ENCODE data around the gene WWTR1.

The WWTR1 gene

DNA sequence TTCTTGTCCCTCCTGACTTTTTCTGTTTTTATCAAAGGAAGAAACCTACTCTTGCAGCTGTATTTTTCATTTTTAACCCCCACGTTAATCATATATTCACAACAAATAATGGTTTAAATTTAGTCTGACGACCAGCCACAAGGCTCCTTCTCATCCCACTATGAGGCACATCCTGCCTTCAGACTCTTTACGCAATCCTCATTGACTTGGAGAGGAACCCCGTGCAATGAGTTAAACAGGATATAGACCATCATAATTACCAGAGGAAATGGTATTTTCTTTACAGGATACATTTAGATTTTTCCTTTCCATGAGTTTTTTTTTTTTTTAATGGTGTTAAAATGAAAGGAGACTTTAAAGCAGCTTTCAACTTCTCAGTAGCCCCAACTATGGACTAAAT, 68.5 kb downstream of the WWTR1 start:
- no peak for DNase-seq

DNA sequence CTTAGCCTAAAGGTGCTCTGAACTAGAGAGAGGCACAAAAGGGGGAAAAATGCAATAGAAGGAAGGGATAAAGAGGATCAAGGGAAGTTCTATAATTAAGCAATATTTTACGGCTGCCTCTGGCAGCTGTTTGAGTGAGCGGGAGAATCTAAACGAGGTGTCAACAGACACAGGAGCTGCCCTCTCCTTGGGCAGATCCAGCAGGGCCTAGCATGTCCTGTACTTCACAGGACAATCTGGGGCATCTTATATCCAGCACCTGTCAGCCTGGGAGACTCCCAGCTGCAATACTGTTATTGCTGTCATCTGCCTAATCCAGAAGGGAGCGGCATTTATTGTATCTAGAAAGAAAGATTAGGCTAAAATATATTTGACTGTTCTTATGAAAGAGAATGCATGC, 68.9 kb downstream of the WWTR1 start:
- no peak for DNase-seq

GRCh38 chr3:149587383-149587782, 70.4 kb downstream of the WWTR1 start:
- no peak for DNase-seq

GRCh38 chr3:149586871-149587270, 71.0 kb downstream of the WWTR1 start:
- DNase-seq: no peak

GRCh38 chr3:149585401-149585726, 72.5 kb downstream of the WWTR1 start:
- DNase-seq: no peak

GRCh38 chr3:149583921-149584635, 73.7 kb downstream of the WWTR1 start:
- no peak for DNase-seq

DNA sequence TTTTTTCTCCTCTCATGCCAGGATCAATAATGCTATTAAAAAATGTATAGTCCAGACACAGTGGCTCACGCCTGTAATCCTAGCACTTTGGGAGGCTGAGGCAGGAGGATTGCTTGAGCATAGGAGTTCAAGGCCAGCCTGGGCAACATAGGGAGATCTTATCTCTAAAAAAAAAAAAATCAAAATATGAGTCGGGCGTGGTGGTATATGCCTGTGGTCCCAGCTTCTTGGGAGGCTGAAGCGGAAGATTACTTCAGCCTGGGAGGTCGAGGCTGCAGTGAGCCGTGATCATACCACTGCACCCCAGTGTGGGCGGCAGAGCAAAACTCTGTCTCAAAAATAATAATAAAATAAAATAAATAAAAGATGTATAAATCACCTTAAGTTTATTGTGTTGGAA, 75.4 kb downstream of the WWTR1 start:
- DNase-seq: no peak

GRCh38 chr3:149581681-149582370, 76.0 kb downstream of the WWTR1 start:
- no peak for DNase-seq

DNA sequence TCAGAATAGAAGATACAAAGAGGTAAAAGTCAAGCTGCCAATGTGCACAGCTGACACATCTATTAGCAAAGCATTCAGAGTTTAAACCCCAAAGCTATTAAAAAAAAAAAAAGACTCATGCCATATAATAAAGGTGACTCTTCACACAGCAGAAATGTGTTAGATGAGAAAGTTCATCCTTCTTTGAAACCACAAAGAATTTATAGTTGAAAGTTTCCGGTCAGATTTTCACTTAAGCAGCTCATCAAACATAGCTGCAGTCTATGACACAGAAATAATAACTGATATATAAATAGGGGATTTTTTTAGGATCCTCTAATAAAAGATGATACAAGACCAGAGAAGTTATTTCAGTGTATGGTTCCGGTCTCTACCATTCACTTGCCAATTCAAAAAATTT, 76.6 kb downstream of the WWTR1 start:
- DNase-seq: no peak

DNA sequence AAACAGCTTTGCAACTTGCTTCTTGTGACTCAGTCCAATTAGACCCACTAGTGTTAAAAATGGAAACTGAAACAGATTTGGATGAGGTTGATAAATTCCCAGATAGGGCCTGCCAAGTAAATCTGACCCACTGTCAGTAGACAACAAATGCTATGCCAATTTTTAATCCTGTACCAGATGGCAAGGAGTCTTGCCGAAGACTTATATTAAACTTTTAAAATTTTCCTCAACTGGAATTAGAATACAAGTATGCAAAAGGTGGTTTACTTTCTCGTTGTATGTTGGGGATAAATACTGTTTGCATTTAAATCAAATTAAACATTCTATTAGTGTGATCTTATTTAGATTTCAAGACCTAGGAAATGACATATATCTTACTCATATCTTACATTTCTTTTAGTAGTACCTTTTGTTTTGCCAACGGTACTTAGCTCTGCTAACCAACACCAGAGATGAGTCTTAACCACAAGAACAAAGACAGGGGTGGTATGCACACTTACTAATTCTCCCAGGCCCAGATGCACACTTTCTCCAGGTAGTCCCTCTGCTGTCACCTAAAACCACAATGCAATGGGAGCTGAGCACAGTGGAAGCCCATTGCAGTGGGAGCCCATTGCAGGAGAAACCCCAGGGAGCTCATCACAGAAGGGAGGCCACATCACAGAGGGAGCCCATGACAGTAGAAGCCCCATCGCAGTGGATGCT, 77.8 kb downstream of the WWTR1 start:
- no peak for DNase-seq

DNA sequence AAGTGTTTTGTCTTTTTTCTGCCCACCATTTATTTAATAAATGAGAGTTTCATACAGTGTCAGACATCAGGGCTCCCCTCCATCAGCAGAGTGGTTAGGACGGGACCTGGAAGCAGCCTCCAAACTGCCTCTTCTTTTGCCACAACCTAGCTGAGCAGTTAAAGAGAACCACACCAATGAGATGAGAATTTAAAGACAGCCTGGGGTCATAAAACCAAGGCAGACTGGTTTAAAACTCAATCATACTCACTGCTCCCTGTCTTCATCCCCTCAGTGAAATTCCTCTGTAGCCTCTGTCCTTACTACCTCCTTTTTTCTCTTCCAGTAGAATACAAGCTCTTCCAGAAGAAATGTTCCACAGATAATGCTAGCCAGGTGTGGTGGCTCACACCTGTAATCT, 78.7 kb downstream of the WWTR1 start:
- no peak for DNase-seq

DNA sequence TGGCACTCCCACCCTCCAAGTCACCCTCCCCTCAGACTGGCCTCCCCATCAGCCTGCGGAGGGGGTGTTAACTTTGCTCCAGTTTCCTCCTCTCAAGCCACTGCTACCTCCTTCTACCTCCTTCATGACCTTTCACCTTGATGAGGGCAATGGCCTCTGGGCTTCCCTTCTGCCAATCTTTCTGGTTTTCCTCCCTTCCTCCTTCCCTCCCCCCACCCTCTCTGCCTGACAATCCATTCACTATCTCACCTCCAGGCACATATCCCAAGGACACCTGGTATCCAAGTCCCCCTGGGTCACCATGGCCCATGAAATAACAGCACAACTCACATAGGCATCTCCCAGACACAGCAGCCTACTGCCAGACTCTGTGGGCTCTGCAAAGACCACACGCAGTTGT, 80.0 kb downstream of the WWTR1 start:
- no peak for DNase-seq

DNA sequence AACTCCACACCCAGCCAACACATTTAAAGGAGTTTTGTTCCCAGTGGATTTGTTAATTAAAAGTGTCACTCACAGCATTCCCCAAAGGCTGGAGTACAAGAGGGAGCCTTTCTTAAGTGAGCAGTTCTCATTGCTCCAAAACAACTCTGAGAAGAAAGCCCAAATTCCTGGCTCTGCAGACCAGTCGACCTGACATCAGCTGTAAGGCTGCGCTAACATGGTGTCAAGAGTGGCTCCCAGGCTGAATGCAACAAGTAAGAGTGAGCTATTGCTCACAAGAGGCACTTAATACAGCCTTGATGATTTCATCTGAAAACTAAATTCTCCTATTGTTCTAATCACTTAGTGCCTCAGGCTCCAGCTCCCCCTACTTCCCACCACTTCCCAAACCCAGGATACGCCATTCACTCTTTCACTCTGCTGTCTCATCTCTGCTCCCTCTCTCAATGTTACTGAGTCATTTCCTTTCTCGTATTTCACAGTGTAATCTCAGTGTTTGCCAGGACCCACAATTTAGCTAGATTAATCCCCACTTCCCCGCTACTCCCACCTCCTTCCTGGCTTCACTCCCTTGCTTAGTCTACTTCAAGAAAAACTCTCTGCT, 81.8 kb downstream of the WWTR1 start:
- no peak for DNase-seq

DNA sequence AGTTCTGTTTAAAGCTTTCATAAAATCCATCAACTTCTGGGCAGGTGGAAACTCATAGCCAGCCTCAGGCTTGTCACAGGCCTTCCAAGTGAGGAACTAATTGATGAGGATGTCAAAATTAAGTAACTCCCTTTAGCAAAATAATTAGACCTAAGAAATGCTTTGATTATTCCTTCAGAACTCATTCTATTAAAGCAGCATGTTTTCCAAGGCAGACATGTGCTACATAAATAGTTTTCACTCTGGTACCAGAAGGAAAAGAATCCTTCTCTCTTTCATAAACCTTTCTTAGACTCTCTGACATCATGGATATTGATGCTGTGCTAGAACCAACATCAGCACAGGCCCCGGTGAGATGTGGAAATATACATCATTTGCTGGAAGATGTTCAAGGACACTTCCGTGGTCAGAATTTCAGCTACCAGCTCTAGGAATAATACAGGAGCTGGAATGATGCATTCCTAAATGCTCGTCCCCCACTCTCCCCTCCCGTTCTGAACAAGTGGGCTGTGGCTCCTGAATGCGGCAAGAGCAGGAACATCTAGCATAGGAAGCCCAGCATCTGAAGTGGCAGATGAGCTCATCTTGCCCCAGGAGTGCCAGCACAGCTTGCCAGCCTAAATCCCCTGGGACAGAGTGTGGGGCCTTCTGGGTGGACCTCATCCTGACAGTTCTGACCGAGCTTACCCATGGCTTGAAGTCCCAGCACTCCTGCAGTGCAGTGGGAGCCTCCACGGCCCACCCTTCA, 82.4 kb downstream of the WWTR1 start:
- no peak for DNase-seq

GRCh38 chr3:149572796-149573414, 84.9 kb downstream of the WWTR1 start:
- no peak for DNase-seq

GRCh38 chr3:149571381-149571780, 86.4 kb downstream of the WWTR1 start:
- DNase-seq: no peak

GRCh38 chr3:149570016-149570415, 87.8 kb downstream of the WWTR1 start:
- DNase-seq: no peak

- DNase-seq: no peak
Observed at GRCh38 chr3:149567381-149567780, 90.4 kb downstream of the WWTR1 start.

DNA sequence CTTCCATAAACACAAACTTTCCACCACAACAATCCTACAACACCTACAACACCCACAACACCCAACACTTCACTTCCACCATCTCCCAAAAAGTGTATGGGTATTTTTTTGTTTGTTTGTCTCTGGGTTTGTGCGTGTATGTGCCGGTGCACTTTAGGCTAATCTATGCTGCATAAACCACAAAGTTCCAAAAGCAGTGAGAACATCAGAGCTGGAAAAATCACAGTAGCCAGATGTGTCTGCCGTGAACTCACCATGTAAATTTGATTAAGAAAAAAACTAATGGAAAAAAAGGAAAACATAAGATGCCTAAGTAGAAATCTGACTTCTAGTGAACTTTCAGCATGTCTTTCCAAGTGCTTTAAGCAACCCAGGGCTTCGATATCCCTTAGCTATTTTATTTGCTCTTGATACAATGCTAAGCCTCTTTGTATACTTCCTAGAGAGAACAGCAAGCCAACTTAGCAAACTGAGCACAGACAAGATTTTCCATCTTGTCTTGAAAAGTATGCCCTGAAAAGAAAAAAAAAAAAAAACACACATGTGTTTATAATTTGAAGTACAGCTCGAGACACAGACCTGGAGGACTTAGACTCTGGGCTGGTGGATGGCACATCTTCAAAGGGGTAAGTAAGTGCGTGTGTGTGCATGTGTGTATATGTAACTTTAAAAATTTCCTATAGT, 91.4 kb downstream of the WWTR1 start:
- no peak for DNase-seq

GRCh38 chr3:149564079-149564478, 93.7 kb downstream of the WWTR1 start:
- no peak for DNase-seq

DNA sequence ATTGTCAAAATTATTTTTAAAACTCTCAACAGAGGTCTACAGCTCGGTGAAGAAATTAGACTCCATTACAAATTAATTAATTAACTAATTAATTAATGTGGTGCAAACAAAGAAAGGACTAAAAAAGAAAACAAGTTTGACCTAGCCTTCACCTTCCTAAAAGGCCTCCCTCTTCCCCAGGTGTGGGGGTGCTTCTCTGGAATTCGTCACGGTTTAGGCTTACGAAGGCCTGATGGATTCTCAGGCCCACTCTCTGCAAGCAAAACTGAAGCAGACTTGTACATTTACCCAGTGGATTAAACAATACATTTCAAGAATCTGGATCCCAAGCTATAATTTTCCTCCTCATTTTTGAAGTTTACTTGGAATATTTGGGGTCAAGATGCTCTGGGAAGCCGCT, 94.7 kb downstream of the WWTR1 start:
- DNase-seq: no peak

GRCh38 chr3:149560617-149561016, 97.2 kb downstream of the WWTR1 start:
- no peak for DNase-seq
